Measurements from ENCODE around the gene CEACAM21.
A peak's percentile ranks its signal among the peaks of the same experiment; 100 is the strongest.

The CEACAM21 gene

DNA sequence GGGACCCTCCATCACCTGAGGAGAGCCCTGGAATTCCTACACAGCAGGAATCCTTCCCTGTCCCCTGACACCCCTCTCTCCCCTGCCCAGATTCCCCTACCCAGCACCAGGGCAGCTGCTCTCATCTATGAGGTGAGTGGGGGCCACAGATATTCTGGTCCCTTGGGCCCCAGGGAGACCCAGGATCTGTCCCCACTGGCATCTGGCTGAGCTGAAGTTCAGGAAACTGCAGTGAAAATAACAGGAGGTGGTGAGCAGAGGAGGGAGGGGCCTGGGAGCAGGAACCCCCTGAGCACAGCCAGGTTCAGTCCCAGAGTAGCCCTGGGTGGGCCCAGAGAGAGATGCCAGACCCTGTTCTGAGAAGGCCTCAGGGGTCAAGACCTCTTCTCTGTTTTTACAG lies 10.1 kb downstream of the CEACAM21 start:
- no peak for DNase-seq (ENCODE audit: low read depth)

- no peak for DNase-seq (ENCODE audit: low read depth)
Measured at GRCh38 chr19:41587101-41587837, 11.3 kb downstream of the CEACAM21 start.

- no peak for DNase-seq (ENCODE audit: low read depth)
Measured at GRCh38 chr19:41587838-41588210, 11.9 kb downstream of the CEACAM21 start.

- DNase-seq (ENCODE audit: low read depth) = no peak
Measured at GRCh38 chr19:41588497-41589209, 12.7 kb downstream of the CEACAM21 start.

DNA sequence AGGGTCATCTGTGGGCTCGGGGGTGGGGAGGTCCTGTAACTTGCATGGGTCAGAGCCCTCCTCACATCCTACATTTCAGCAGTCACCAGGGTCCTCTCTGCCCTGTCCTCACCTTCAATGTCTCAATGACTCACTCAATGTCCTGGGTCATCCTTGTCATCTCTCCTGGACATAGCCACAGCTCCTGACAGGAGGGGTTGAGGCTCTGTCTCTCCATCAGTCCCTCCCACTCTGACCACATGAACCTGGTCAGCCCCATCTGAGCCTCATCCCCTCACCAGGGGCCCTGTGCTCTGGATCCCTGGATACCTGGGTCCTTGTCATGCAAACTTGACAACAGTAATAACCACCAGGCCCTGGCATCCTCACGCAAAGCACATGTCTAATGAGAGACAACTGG lies 13.4 kb downstream of the CEACAM21 start:
- DNase-seq (ENCODE audit: low read depth) = no peak

- no peak for DNase-seq (ENCODE audit: low read depth)
Measured at GRCh38 chr19:41590936-41591335, 15.0 kb downstream of the CEACAM21 start.

- no peak for DNase-seq (ENCODE audit: low read depth)
Measured at GRCh38 chr19:41591951-41592562, 16.1 kb downstream of the CEACAM21 start.

DNA sequence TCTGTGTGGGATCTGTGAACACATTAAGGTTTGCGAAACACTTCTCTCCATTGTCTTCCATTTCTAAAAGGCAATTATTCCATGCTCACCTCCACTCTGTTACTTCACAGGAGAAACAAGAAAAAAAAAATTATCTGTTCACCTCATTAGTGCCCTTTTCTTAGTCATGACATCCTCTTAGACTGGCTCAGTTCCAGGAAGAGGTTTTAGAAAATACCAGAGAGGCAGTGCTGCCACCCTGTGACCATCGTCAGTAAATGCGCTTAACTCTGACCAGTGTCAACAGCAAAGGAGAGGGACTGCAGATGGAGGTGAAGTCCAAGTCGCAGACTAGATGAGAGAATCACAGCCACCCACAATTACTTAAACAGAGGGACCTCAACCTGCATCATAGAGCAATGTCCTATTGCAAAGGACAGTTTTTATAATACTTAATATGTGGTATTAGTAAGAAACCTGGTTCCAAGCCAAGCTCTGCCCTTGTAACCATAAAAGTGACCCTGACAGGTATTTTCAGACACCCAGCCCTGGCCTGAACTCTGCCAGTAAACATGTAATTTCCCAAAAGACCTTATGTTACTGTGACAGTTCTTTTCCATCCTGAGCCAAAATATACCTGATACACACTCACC lies 19.4 kb downstream of the CEACAM21 start:
- peak; percentile 51 for DNase-seq (ENCODE audit: low read depth)

DNA sequence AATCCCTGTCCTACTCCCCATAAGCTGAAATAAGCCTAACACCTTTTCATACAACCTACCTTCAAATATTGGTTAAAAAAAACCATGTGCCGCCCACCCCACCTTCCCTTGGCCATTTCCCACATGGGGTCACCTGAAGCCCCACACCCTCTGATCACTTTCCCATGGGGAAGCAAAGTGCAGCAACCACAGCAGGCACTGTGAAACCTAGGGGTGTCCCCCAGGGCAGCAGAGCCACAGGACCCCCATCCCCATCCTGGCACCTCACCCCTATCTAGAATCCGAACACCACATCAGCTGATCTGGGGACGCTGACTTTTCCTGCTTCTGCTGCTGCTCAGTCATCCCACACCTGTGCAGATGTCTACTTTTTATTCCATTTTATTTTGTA lies 19.9 kb downstream of the CEACAM21 start:
- no peak for DNase-seq (ENCODE audit: low read depth)

DNA sequence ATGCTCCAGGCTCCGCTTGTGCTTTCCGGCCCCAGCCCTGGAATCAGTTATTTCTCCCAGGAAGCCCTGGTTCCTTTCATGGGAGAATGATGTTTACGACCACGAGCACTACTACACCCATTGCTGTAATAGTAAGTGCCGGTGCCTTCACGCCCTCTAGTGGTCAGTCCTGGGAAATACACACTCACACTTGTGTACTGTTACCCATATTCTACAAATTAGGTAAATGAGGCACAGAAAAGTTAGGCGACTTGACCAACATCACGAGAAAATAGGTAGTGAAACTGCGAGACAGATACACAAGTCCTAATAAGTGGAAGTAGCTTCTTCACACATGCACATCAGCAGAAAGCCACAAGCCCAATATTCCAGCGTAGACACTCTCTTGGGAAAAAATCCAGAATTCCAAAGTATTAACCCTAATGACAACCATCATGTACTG lies 21.7 kb downstream of the CEACAM21 start:
- peak; percentile 65 for DNase-seq (ENCODE audit: low read depth)

GRCh38 chr19:41599175-41599966 lies 23.4 kb downstream of the CEACAM21 start:
- DNase-seq (ENCODE audit: low read depth) = no peak

- DNase-seq (ENCODE audit: low read depth) = no peak
Measured at GRCh38 chr19:41601771-41602170, 25.8 kb downstream of the CEACAM21 start.

DNA sequence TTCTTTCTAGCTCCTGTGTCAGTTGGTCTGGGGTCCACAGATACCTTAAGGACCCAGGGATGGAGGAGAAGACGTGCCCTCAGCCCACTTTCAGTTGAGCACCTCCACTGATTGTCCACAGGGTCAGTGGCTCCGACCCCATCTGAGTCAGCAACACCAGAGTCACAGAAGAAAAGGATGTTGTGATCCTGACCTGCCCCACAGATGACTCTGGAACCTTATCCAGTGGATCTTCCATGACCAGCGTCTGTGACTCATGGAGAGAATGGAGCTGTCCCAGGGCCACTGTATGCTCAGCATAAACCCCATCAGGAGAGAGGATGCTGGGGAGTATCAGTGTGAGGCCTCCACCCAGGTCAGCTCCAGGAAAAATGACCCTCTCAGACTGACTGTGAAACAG lies 28.9 kb downstream of the CEACAM21 start:
- DNase-seq (ENCODE audit: low read depth) = no peak

- no peak for DNase-seq (ENCODE audit: low read depth)
Measured at GRCh38 chr19:41606215-41606837, 30.4 kb downstream of the CEACAM21 start.

DNA sequence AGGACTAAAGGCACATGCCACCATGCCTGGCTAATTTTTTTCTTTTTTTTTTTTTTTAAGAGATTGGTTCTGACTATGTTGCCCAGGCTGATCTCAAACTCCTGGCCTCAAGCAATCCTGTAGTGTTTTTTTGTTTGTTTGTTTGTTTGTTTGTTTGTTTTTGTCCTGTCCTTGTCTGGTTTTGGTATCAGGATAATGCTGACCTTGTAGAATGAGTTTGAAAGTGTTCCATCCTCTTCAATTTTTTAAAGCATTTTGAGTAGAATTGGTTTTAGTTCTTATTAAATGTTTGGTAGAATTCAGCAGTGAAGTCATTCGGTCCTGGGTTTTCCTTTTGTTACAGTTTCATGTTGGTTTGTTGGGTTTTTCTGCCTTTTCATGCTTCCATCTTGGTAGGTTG lies 31.7 kb downstream of the CEACAM21 start:
- no peak for DNase-seq (ENCODE audit: low read depth)

DNA sequence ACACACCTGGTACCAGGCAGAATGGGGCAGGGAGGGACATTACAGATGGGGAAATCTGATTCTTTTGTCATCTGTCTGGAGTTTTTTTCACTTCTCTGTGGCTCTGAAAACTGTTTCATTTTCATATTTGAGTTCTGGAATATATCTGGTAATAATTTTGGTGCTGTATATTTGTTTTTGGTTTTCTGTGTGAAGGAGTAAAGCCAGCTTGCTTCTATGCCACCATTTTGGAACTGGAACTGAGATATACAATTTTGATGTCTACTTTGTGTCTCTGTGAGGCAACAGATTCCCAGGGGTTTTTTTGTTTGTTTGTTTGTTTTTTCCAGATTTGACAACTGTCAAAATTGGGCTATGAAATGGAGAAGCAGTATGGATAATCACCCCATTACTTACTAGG lies 34.8 kb downstream of the CEACAM21 start:
- no peak for DNase-seq (ENCODE audit: low read depth)

DNA sequence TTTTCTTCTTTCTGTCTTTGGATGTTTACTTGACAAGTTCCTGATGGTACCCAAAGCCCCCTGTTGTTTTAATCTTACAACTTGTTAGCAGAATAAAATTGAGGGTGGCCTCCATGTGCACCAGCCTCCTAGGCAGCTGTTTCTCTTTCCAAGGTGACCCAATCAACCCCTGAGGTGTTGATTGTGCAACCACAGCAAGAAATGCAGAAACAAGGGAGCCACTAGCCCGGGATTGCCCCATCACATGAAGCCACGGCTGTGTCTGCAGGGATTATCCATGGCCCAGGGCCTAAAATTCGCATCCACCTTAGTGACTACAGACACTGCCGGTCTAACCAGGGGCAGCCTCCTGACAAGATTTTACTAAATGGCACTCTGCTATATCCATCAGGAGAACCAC lies 36.5 kb downstream of the CEACAM21 start:
- no peak for DNase-seq (ENCODE audit: low read depth)

DNA sequence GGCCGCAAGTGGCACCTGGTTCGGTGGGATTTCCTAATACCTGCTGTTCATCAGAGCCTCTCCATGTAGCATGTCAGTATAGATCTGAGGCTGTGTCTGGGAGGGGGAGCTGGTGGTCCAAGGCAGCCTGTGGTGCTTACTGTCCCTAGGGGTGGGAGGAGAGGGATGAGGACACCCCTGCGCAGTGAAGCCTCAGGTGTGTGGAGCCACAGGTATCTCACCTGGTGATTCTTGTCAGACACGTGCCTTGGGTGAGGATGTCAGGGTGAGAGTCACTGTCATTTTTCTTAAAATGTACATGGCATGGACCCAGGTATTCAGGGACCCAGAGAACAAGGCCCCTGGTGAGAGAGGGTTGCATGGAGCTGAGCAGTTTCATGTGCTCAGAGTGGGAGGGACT lies 39.2 kb downstream of the CEACAM21 start:
- DNase-seq (ENCODE audit: low read depth) = no peak

GRCh38 chr19:41616792-41617621 lies 41.0 kb downstream of the CEACAM21 start:
- no peak for DNase-seq (ENCODE audit: low read depth)

- DNase-seq (ENCODE audit: low read depth) = no peak
Measured at GRCh38 chr19:41617941-41618730, 42.2 kb downstream of the CEACAM21 start.
